ENCODE data around the gene ADNP.

- TF ChIP-seq NFIC (IDR thresholded peaks at IDR 0.05; ENCODE audit: borderline replicate concordance) (no peak), JUND (IDR thresholded peaks at IDR 0.05) (no peak), CTCF (IDR thresholded peaks at IDR 0.05) (no peak), PBX3 (IDR thresholded peaks at IDR 0.05) (no peak), MAX (IDR thresholded peaks at IDR 0.05; ENCODE audit: low read depth) (no peak), EP300 (IDR thresholded peaks at IDR 0.05; ENCODE audit: borderline replicate concordance in 1 of 2, low read depth in 1 of 2, low read length in 1 of 2) (no peak), ELF1 (IDR thresholded peaks at IDR 0.05) (no peak), POLR2AphosphoS5 (IDR thresholded peaks at IDR 0.05; ENCODE audit: low read depth, low read length) (no peak), CHD2 (IDR thresholded peaks at IDR 0.05; ENCODE audit: low read length, partially characterized antibody) (no peak), TAF1 (IDR thresholded peaks at IDR 0.05; ENCODE audit: borderline replicate concordance, low read depth, low read length) (no peak), REST (IDR thresholded peaks at IDR 0.05; ENCODE audit: low read depth, low read length) (no peak)
Measured at GRCh38 chr20:50892394-50892793, 38.8 kb downstream of the ADNP start.

All from SK-N-SH (cell line).